Dermis microvascular lymphatic vessel endothelial cell (primary cell): ENCODE data around the gene NTN1. TPM values are rescaled to one million over a fixed set of nuclear protein-coding genes. Genes with fewer than 3 reads are reported as not detected.
A peak's percentile ranks its signal among the peaks of the same experiment; 100 is the strongest.

ENCODE experiments used
- DNase-seq, 2 donors: peaks; one replicate each; pipeline versions ENCODE4 v3.0.0 to v3.0.0-alpha.2; 2010; ENCODE audit warnings: low read depth in 2 of 2
- total RNA-seq: library from RNA; depleted of rRNA; stranded (reverse); fragments of >200 nt; gene quantifications from 2 replicates; pipeline ENCODE4 v1.2.1, GENCODE V29; 2014

NTN1 gene
- total RNA-seq, 1 donor from 2014 or later: 1.0 TPM

- DNase-seq: no peak
These were observed 168.6 kb downstream of the NTN1 start for GRCh38 chr17:9189870-9190269.

GRCh38 chr17:9192010-9192409 lies 170.7 kb downstream of the NTN1 start:
- peak; percentile 40 to 72 for DNase-seq

GRCh38 chr17:9195411-9195810 lies 174.1 kb downstream of the NTN1 start:
- no peak for DNase-seq

DNA sequence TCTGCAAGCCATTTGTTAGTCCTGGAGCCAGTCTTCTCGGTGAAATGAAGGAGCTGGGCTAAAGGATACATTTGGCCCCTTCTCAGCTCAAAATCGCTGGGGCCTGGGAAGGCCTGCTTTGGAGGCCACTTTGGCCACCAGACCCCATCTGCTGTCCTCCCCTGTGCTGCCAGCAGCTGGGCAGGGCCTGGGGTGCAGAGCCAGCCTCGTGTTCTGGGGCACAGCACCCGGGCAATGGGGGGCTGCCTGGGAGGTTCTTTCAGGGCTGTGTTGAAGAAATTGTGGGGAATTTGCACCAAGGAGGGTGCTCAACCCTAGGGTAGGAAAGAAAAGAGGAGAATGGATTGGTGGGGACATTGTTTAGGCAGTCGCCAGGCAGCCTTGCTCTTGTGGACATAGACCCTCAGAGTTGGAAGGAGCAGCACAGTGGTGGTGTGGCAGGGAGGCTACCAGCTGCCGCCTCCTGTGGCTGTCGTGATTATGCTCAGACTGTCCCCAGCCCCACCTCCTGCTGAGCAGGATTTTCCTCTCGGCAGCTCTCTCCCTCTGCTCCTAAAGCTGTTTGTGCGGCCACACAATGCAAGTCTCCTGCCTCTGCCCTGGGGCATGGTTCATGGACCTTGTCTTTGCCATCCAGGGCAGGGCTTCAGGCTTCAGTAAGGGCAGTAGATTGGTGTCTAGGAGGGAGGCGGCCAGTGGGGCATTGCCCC lies 174.8 kb downstream of the NTN1 start:
- DNase-seq: no peak

DNA sequence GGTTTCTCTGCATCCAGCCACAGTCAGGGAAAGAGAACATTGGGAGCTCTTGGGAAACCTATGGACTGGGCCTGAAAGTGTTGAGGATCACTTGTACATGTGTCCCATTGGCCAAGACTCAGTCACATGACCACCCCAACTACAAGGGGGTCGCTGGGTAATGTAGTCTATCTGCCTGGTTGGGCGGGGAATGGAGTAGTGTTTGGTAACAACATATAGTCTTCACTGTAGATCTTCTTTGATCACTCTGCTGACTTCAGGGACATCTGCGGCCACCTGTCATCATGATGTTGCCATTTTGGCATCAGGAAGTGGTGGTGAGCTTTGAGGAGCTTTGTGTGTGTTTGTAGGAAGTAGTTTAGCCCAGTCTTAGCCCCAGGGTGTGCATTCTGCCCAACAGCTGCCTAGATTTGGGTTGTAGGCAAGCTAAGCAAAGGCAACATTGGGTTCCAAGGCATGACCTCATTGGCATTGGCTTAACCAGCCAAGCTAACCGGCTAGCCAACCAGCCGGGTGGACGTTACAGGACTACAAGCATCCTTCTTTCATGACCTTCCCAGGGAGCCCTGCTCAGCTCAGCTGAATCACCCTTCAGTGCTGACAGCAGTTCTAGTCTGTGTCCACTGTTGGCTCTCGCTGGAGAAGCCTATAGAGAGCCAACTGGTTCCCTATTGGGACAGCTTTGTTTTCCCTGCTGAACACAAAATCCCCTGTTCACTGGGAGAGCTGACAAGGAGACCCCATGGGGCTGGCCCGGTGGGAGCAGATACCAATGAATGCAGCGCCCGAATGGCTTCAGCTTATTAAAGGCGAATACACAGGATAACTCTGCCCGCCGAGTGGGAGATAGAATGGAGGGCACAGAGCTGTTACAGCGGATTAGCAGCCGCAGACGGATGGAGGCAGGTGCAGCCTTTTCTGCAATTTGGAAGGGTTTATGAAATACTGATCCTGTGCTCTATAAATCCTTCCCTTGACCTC lies 178.6 kb downstream of the NTN1 start:
- DNase-seq: no peak

GRCh38 chr17:9200699-9201359 lies 179.5 kb downstream of the NTN1 start:
- no peak for DNase-seq

- no peak for DNase-seq
These were observed 181.2 kb downstream of the NTN1 start for GRCh38 chr17:9202532-9202931.

- DNase-seq: no peak
These were observed 182.6 kb downstream of the NTN1 start for GRCh38 chr17:9203771-9204425.

- no peak for DNase-seq
These were observed 183.5 kb downstream of the NTN1 start for GRCh38 chr17:9204637-9205329.

GRCh38 chr17:9205520-9206409 lies 184.5 kb downstream of the NTN1 start:
- DNase-seq: no peak

DNA sequence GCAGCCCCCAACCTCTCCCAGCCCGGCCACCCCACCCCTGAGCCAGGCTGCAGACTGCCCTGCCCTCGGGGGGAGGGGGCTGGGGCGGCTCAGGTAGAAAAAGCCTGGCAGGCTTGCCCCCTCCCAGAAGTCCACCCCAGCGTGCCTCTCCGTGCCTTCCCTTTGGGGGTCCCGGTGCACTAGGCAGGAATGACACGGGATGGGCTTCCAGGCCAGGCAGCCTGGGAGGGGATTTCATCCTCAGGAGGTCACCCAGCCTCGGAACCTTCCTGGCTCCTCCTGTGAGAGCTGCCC lies 185.0 kb downstream of the NTN1 start:
- DNase-seq: no peak

DNA sequence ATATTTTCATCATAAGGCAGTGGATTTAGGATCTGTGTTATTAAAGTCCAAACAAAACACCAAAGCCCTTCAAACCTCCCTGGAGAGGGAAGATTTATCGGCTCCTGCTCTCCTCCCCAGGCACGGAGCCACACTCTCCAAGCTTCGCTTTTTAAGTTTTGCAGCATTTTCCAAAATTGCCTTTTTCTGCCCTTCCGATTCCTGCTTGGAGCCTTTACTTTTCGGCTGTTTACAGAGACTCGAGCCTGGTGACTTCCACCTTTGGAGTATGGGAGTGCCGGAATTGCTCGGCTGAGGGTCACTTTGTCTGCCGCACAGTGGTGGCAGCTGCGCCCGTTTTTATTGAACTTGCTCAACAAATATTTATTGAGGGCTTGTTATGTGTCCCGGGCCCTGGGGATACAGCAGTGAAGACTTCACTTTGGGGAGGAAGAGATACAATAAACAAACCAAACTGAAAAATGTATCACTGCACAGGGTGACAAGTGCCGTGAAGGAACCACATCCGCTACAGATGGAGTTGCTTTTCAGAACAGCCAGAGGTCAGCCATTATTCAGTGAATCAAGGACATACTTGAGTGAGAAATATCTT lies 185.5 kb downstream of the NTN1 start:
- DNase-seq: no peak

DNA sequence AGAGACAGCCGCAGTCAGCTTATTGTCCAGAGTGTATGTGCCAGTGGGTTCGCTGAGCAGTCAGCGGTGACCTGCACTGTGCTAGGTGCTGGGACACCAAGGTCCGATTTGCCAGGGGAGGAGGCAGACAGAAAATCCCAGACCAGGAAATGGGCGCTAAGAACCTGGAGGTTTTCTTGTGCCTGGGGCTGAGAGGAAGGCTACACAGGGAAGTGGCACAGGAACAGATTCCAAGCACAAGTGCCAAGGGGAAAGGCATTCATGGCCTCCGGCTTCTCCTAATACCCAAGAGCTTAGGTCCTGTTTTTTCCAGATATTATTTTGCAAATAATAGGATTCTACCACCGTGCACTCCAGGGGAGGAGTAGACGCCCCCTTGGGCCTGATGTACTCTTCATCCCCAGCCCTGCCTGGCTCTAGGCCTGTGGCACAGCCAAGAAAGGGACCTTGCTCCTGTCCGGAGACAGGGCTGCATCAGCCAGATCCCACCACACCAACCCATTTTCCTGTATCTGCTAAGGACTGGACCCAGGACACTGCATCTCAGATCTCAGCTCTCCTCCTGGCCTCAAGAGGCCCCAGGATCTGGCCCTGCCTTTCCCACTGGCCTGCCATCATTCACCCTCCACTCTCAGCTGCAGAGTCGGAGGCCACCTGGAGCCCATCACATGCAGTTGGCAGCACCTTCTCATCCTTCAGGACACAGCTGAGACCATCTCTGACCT lies 187.2 kb downstream of the NTN1 start:
- no peak for DNase-seq

- no peak for DNase-seq
These were observed 188.0 kb downstream of the NTN1 start for GRCh38 chr17:9209347-9209746.

GRCh38 chr17:9209781-9210370 lies 188.6 kb downstream of the NTN1 start:
- no peak for DNase-seq

DNA sequence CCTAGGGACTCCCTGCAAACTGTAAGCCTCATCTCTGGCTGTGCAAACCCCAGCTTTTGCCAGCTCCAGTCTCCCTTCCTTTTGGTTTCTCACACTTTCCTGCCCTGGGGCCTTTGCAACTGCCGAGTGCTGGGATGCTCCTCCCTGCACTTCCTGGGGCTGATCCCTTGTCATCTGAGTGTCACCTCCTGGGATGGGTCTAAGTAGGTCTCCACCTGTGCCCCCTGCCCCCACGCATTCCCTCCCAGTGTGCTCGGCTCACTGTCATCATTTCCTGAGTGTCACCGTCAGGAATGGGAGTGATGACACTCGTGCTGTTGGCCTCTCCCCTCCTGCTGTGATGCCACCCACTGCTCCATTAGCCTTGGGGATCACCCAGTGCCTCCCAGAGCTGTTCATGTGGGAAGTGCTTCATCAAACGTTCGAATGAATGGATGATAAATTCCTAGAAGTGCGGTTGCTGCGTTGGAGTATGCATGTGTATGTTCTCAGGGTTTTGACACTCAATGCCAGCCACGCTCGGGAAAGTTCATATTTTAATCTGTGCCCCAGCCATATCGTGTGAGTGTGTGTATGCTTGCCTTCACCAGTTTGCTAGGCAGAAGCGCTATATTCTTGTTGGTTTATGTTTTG lies 189.9 kb downstream of the NTN1 start:
- no peak for DNase-seq

DNA sequence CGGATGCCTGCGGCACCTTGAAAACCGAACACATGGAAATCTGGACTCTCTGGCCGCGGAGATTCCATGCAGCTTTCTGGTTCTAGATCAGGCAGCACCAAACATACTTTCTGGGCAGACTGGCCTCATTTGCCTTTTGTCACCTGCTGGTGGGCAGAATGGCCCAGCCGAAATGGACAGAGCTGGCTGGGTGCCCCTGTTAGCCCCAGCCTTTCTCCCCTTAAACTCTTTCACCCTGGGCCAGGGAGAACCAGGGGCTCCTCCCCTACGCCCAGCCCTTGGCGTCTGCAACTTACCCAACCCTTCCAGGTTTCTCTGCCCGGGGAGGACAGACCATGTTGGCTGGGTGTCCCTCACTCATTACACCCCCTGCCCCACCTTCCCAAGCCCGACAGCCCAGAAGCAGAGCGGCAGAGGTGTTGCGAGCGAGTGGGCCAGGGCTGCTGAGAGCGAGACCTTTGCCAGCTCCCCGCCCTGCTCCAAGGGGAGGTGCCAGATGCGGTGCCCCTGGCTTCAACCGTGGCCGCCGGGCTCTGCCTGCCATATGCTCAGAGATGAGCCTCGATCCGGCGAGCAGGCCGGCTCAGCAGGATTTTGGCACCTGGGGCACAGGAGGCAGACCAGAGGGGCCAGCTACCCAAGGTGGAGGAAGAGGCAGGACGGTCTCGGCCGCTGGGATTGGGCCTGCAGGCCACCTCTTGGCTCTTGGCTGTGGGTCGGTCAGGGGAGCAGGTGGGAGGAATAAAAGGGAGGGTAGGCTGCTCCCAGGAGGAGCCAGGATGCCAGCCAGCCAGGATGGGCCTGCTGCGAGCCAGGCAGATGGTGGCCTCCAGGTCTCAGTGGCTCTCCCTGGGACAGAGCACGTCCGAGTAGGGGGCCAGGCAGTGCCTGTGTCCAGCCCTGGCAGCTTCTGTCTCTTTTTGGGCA lies 191.3 kb downstream of the NTN1 start:
- DNase-seq: no peak
